Right ventricle myocardium inferior (tissue), 1 donor: Measurements from ENCODE around the gene LGMN. TPM values are rescaled to one million over a fixed set of nuclear protein-coding genes. Genes with fewer than 3 reads are reported as not detected.
A peak's percentile ranks its signal among the peaks of the same experiment; 100 is the strongest.
"Not testable (repeated sequence)": the region's sequence is repeated elsewhere in the genome, so short reads cannot be mapped to it uniquely, and the experiment has no call there.

ENCODE experiments used
- ATAC-seq: fragments of 200-7000 bp; cut with Tn5 transposase; one replicate; pipeline ENCODE4 v1.9.1; 2020; ENCODE audit warnings: mild to moderate bottlenecking, moderate library complexity
- DNase-seq: peaks from one replicate; pipeline ENCODE4 v3.0.0; 2021; ENCODE audit errors: missing footprints
- intact Hi-C: fragments of 100-400 bp; cut with DNase I; formaldehyde crosslinking; loops from one replicate; pipeline ENCODE4 v1.11.0; 2022
- total RNA-seq: library from RNA; stranded (reverse); fragmentation: NEBNext Ultra II Directional; extraction: Animal tissue kit (Norgen Biotek cat#: 25700); gene quantifications from one replicate; pipeline ENCODE4 v1.2.1, GENCODE V29; 2021
- donor health status: DM: no; HTN: yes; CAD: no; lungs with severe emphysema.

Gene LGMN
- total RNA-seq, 1 donor from 2014 or later, result 122 TPM

DNA sequence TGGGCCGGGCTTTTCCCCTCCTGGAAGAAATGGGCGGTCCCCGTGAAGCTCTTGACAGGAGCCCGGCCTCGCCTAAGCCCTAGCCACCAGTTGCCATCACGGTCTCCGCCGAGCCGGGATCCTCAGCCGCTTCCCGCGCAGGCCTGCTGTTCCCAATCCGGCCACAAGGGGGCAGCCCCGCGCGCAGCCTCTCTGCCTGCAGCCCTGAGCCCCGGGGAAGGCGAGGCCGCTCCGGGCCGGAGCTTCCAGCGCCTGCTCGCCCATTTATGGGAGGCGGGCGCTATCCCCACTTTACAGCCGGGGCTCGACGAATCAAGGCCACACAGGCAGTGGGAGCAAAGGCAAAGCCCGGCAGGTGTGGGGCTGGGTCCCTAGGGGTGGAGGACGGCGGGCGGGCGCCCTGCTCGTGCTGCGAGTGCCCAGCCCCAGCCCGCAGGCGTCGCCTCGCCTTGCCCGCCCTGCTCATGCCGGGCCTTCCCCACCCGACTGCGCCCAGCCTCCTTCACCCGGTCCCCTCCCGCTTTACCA, 61.5 kb downstream of the LGMN start:
- DNase-seq, result peak; percentile 91
- intact Hi-C loops, result loop anchor here (2.0 to 10.0 kb wide), 2 partner anchors 96 to 562 kb away; partner anchors contain the start of genes CPSF2 and NDUFB1
- peak; percentile 88 for ATAC-seq

DNA sequence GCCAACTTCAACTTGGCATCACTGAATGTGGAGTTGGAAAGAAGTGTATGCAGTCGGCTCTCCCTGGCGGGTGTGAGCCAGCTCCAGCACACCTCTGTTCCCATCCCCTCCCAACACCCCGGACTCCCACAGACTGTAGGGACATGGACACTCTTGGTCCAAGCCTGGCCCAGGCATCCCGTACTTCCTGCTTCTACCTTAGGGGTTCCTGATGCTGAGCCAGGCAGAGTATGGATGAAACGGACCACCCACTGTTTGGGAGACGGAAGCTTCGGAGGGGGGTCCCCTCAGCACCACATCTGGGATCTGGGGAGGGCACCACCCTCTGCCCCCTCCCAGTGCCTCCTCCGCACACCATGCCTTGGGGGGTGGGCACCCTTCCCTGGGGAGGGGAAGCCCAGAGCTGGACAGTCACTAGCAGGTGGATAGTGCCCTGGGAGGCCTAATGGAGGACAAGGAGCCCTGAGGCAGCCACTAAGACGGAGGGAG, 62.0 kb downstream of the LGMN start:
- DNase-seq (no peak), ATAC-seq (peak; percentile 11)
- intact Hi-C loops, result loop anchor here (2.0 to 10.0 kb wide), 2 partner anchors 96 to 562 kb away; partner anchors contain the start of genes CPSF2 and NDUFB1

DNA sequence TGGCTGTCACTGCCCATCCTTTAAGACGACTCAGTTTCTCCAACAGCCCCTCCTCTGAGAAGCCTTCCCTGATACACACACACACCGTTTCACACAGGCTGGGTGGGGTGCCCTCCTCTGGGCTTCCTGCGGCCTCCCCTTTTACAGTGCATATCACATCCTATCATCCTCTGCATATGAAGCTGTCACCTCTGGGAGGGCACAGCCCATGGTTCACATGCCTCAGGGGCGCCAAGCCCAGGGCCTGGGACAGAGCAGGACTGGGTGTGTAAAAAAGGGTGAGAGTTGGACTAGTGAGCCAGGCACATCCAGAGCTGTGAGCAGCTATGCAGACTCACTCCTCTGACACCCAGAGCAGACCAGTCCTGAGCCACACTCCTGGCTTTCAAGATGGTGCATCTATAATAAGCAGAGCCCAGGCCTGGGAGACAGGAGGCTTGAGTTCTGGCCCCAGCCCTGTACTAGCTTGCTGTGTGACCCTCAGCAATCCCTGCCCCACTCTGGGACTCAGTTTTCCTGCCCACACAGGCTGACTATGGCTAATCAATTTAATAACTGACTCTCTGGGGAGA, 62.6 kb downstream of the LGMN start:
- intact Hi-C loops, result loop anchor here (2.0 to 10.0 kb wide), 2 partner anchors 97 to 561 kb away; partner anchors contain the start of genes CPSF2 and NDUFB1
- no peak for ATAC-seq
- DNase-seq, result no peak

DNA sequence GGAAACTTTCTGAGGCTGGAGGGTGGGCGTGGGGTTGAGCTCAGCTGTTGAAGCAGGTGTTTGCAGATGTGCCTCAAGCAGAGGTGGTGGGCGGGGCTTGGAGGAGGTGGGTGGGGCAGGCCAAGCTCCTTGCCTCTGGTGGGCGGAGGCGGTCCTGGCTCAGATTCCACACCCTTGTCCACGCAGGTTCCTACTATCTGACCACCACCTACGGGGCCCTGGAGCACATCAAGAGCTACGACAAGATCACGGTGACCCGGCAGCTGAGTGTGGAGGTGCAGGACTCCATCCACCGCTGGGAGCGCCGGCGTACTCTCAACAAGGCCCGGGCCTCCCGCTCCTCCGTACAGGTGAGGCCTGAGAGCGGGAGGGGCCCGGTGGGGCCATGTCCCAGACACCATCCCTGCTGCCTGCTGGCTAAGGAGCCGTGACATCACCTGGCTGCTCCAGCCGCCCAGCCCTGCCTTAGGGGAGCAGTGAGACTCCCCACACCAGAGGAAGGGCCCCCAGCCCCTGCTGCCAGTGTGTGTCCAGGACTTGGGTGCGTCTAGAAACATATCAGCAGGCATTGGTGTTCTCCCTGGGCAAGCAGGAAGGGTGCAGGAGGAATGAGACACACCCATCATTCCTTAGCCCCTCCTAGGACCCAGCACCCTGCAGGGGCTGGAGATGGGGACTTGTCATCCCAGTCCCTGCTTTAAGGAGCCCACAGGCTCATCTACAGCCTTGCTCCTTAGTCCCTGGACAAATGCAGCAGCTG, 63.4 kb downstream of the LGMN start:
- no peak for ATAC-seq
- no peak for DNase-seq
- intact Hi-C loops, result loop anchor here (10.0 kb wide), 1 partner anchor 560 kb away; the partner anchor contains the start of genes CPSF2 and NDUFB1

DNA sequence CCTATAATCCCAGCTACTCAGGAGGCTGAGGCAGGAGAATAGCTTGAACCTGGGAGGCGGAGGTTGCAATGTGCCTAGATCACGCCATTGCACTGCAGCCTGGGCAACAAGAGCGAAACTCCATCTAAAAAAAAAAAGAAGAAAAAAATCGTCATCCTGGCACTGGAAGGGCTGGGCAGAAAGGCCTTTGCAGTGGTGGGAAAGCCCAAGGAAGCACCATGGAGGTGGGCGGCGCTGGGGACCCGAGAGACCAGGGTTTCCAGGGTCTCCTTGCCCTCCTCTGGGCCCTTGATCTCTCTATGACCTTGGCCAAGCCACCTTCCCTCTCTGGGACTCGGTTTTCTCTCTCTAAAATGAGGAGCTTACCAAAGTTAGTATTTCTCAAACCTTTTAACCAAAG, 65.4 kb downstream of the LGMN start:
- DNase-seq, result no peak
- intact Hi-C loops, result loop anchor here (10.0 kb wide), 1 partner anchor 558 kb away; the partner anchor contains the start of genes CPSF2 and NDUFB1
- ATAC-seq, result no peak

DNA sequence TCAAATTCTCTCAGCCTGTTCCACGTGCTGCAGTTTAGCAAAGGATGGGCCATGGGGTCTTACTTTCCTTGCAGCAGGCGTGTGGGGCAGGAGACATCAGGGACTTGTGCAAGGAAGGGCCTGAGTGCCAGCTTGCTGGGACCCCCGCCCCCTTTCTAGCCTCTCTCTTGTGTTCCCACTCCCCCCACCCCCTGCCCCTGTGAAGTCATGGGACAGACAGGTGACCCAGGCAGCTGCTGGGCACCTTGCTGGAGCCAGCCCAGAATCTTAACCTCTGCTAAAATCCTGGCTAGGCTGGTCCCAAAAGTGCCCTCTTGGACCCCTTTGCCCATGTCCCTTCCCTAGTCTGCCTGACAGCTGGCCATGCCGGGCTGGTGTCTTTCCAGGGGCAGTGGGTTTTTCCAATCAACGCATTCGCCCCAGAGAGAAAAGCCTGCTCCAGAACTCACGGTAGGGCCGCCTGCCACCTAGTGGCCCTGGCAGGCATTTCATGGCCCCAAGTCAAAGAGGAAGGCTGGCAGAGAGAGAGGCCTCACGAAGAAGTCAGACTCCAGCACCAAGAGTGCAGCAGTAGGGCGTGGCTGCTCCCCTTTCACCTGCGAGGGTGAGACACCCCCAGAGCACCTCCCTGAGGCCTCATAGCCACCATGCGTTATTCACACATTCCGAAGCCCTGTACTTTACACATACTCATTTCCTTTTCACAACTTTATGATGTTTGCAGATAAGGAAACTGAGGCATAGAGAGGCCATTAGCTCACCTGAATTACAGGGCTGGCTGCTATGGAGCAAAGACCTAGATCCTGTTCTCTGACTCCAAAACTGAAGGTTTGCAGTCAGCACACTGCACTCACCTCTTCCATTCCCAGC, 67.4 kb downstream of the LGMN start:
- DNase-seq (peak; percentile 86), ATAC-seq (peak; percentile 64)
- intact Hi-C loops, result loop anchor here (10.0 kb wide), 1 partner anchor 556 kb away; the partner anchor contains the start of genes CPSF2 and NDUFB1

DNA sequence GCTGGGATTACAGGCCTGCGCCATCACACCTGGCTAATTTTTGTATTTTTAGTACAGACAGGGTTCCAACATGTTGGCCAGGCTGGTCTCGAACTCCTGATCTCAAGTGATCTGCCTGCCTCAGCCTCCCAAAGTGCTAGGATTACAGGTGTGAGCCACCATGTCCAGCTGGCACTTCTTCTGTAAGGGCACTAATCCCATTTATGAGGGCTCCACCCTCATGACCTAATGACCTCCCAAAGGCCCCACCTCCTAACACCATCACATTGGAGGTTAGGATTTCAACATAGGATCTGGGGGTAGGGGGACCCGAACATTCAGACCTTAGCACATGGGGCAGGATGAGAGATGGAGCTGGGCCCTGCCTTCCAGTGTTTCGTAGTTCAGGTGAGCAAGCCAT, 68.1 kb downstream of the LGMN start:
- not testable (repeated sequence) for DNase-seq, ATAC-seq
- intact Hi-C loops, result loop anchor here (10.0 kb wide), 1 partner anchor 556 kb away; the partner anchor contains the start of genes CPSF2 and NDUFB1

DNA sequence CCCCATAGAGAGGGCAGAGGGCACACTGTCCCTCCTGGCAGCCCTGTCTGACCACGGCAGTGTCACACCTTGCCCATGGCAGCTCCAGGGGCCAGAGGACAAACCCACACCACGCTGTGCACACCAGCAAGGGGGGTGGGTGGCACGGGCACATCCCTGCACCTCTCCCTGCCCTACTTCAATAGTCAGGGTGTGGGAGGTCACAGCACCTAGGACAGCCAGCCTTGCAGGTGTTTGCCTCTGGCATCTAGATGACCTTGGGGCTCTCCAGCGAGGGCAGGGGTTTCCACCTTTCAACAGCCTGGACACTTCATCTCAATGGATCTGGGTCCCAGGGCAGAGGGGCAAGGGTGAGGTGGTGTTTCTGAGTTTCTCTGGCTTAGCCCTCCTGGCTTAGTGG, 69.2 kb downstream of the LGMN start:
- no peak for DNase-seq
- no peak for ATAC-seq
- intact Hi-C loops, result loop anchor here (5.0 kb wide), 1 partner anchor 222 kb away; no protein-coding TSS in a partner anchor

DNA sequence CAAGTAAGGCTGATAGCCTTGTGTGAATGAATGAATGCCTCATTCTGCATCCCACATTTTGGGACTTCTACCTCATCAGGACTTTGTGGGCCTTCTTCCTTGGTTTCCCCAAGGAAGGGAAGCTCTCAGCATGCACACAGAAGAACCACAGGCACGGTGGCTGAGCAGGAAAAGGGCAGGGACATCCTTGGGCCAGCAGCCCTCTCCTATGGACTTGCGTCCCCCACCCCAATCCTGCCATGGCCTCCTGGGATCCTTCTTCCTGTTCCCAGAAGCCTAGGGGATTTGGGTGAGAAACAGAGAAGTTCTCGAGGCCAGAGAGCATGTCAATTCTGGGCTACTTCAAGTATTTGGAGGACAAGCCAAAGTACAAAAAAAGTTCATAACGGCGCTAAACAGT, 69.7 kb downstream of the LGMN start:
- DNase-seq (no peak), ATAC-seq (no peak)
- intact Hi-C loops, result loop anchor here (5.0 kb wide), 1 partner anchor 221 kb away; no protein-coding TSS in a partner anchor

DNA sequence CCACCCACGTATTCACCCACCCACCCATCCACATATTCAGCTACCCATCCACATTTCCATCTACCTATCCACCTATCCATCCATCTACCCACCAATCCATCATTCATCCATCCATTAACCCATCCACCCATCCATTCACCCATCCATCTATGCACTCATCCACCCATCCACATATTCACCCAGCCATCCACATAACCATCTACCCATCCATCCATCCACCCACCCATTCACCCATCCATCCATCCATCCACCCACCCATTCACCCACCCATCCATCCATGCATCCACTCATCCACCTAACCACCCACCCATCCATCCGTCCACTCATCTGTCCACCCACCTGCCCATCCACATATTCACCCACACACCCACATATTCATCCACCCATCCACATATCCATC, 70.5 kb downstream of the LGMN start:
- intact Hi-C loops, result loop anchor here (5.0 kb wide), 1 partner anchor 221 kb away; no protein-coding TSS in a partner anchor

DNA sequence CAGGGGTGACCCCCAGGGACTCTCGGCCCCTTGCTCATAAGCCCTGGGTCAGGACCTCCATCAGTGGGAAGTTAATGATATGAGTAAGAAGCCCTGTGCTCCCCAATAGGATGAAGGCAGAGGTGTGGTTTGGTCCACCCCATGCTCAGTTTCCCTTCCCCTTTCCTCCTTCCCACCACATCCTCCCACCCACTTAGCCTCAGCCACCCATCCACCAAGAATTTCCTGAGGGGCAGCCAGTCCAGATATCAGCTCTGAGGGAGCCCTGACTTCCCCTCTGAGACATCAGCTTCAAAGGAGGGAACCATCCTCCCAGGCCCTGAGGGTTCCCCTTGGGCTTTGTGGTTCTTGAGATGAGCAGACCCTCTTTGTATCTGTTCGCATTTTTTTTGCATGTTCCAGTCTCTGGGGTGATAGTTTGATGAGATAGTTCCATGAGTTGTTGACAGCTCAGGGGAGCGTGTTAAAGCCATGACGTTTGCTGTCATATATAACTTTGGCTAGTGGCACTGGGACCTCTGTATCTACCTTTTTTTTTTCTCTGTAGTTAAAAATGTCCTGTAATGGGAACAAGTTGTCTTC, 71.2 kb downstream of the LGMN start:
- intact Hi-C loops, result loop anchor here (5.0 kb wide), 1 partner anchor 220 kb away; no protein-coding TSS in a partner anchor
- ATAC-seq, result peak; percentile 45
- DNase-seq, result no peak

More for the DNA sequence above, 70.5 kb downstream of the LGMN start:
- ATAC-seq (no peak), DNase-seq (no peak)

DNA sequence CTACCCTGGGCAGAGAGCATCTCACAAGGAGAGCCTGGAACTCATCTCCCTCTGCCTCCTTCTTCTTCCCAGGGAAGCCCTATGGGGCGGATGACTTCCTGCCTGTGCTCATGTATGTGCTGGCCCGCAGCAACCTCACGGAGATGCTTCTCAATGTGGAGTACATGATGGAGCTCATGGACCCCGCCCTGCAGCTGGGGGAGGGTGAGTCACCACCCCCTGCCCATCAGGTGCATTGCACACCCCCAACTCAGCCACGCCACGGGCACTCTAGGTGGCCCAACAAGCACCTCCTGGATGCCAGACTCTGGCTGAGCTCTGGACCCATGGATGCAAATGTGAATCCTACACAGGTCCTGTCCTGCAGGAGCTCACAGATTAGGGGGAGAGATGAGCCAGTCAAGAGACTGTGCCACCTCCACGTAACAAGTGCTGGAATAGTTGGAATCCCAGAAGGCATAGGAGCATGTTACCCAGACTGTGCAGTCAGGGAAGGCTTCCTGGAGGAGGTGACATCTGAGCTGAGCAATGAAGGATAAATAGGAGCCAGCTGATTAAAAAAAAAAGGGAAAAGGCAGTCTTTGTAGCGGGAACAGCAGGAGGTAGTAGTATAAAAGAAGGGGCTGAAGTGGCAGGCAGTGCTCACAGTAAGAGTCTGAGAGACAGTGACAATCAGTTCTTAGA, 71.9 kb downstream of the LGMN start:
- DNase-seq, result no peak
- intact Hi-C loops, result loop anchor here (5.0 kb wide), 1 partner anchor 219 kb away; no protein-coding TSS in a partner anchor
- ATAC-seq, result peak; percentile 6

DNA sequence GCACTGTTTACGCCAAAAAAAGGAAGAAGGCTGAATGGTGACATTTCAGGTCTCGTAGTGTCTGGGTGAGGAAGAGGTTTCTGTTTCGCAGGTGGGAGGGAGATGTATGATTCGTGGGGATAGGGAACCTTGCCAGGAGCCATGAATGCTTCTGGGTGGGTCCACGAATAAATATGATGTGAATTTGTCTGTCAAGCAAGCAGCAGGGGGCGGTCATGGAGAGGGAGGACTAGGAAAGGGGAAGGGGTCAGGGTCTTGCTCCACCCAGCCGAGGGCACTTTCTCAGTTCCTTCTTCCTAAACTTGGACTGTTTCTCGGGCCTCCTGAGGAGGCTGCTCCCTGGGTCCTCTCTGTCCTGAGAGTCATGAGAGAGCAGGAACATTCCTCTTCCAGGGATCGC, 72.5 kb downstream of the LGMN start:
- intact Hi-C loops, result loop anchor here (5.0 kb wide), 1 partner anchor 219 kb away; no protein-coding TSS in a partner anchor
- DNase-seq (no peak), ATAC-seq (peak; percentile 34)

DNA sequence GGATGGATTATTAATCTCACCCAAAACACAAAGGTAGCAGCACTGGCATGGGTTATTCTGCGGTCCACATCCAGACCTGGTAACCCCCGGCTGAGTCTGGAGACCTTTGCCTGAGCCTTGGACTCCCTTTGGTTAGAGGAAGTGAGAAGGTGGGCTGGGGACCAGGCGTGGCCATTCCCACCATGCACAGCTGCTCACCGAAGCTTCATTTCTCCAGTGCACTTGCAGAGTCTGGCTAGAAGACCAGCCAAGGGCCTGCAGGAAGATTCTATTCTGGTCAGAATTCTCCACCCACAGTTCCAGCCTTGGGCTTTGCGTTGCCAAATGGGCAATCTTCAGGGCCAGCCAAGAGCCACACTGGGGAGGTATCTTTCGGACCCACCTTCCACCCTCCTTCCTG, 73.0 kb downstream of the LGMN start:
- no peak for DNase-seq
- intact Hi-C loops, result loop anchor here (5.0 kb wide), 1 partner anchor 218 kb away; no protein-coding TSS in a partner anchor
- no peak for ATAC-seq

DNA sequence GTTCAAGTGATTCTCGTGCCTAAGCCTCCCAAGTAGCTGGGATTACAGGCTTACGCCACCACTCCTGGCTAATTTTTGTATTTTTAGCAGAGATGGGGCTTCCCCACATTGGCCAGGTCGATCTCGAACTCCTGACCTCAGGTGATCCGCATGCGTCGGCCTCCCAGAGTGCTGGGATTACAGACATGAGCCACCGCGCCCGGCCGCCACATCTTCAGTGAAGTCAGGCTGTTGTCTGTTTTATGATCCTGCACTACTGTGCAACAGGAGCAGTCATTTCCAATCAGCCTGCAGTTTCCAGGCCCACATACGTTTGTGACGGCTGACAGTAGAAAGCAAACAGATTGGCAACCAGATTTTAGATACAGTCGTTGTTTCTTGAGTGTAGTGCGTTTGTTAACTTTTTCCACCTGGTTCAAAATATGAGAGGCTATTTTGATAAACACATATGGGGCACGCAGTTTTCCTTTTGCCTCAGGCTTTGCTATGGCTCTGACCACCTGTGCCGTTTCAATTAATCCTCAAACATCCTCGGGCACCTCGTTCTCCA, 74.8 kb downstream of the LGMN start:
- no peak for DNase-seq
- no peak for ATAC-seq
- intact Hi-C loops, result no loop called here

DNA sequence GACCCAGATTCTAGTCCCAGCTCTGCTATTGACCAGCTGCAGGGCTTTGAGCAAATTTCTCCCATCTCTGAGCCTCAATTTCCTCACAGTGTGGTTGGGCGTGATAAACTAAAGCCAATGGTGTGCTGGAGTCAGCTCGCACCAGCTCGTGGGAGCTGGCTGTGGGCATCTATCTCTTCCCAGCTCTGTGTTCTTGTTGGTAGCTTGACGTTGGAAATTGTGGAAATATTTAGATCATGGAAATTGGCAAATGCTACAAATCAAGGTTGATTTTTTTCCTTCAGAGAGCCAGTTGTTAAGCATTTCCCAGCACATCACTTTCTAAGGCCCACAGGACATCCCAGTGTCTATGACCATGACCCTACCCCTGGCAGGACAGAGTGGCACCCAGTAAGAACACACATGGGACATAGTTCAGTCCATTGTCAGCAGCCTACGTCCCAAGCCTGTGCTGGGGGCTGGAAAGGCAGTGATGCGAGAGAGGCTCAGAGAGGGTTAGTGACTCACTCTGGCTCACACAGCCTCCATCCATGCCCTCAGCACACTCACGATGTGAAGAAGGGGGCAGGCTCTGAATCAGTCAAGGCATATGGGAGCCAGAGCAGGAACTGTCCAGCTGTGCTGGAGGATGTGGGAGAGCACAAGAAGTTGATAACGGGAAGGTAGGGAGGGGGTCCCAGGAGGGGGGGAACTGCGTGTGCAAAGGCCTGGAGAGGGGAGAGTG, 77.6 kb downstream of the LGMN start:
- ATAC-seq, result no peak
- intact Hi-C loops, result no loop called here
- DNase-seq, result no peak
